ENCODE results near the gene EDC4. TPM values are rescaled to one million over a fixed set of nuclear protein-coding genes. Genes with fewer than 3 reads are reported as not detected.

Gene EDC4
- polyA plus RNA-seq, 2 of the 4 experiments (the other 2 are of a cell fraction): 21.0 to 54.9 TPM

DNA sequence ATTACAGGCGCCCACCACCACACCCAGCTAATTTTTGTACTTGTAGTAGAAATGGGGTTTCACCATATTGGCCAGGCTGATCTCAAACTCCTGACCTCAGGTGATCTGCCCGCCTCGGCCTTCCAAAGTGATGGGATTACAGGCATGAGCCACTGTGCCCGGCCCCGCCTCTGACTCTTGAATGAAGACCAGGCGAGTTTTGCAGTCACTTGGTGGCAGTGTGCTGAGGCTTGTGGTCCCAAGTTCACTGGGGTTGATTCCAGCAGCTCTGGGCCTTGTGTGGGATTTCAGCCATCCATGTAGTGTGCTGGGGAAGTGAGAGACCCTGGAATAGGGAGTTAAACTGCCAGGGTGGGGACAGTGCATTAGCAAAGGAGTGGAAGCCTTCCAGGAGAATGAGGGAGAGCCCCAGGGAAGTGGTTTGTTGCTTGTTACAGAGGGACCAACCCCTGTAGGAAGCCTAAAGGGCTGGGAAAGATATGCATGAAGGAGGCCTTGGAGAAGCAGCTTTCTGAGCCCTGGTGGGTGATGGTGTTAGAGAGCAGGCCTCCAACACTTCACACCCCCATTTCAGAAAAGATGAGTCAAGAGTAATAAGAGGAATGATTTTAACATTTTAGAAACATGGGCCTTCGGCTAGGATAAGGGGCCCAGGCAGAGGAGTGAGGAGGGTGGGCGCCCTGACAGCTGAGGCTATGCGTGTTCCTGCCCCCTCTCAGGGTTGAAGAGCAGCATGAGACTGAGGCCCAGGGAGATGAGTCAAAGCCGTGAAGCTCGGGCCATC lies 34.7 kb downstream of the EDC4 start:
- ChIA-PET CTCF (interaction anchor here (0.6 to 12.7 kb wide), 11 partner anchors 8 to 336 kb away, joined by 3 to 102 read pairs (median 5); partner anchors contain the start of gene NRN1L), POLR2A (no interaction called here)
- DNase-seq (ENCODE audit: low read depth in 1 of 2, low spot score in 1 of 2) (no peak), FAIRE-seq (no peak), ATAC-seq (peak in 1 of 2 experiments; percentile 20; a peak in 2 of 6 replicates)
- Histone ChIP-seq H3K4me1 (no peaks in the 10 kb centered on the region), H3K4me2 (no peak overlapping the region), H3K9me3 (no peaks in the 10 kb centered on the region), H3K27ac (no peak overlapping the region), H3K4me3 (no peak overlapping the region)
- WGBS (ENCODE audit: missing lambda C conversion rate): 93% methylated on average over 11 of the region's 11 CpGs
- TF ChIP-seq BHLHE40 (IDR thresholded peaks at IDR 0.05; ENCODE audit: low read depth, low read length): no peak
- TF ChIP-seq, protein P1, sequence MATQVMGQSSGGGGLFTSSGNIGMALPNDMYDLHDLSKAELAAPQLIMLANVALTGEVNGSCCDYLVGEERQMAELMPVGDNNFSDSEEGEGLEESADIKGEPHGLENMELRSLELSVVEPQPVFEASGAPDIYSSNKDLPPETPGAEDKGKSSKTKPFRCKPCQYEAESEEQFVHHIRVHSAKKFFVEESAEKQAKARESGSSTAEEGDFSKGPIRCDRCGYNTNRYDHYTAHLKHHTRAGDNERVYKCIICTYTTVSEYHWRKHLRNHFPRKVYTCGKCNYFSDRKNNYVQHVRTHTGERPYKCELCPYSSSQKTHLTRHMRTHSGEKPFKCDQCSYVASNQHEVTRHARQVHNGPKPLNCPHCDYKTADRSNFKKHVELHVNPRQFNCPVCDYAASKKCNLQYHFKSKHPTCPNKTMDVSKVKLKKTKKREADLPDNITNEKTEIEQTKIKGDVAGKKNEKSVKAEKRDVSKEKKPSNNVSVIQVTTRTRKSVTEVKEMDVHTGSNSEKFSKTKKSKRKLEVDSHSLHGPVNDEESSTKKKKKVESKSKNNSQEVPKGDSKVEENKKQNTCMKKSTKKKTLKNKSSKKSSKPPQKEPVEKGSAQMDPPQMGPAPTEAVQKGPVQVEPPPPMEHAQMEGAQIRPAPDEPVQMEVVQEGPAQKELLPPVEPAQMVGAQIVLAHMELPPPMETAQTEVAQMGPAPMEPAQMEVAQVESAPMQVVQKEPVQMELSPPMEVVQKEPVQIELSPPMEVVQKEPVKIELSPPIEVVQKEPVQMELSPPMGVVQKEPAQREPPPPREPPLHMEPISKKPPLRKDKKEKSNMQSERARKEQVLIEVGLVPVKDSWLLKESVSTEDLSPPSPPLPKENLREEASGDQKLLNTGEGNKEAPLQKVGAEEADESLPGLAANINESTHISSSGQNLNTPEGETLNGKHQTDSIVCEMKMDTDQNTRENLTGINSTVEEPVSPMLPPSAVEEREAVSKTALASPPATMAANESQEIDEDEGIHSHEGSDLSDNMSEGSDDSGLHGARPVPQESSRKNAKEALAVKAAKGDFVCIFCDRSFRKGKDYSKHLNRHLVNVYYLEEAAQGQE (IDR thresholded peaks at IDR 0.05): no peak
- no peak for TF ChIP-seq FOSB (CRISPR knock-in tag; IDR thresholded peaks at IDR 0.05)
- TF ChIP-seq POLR2A (IDR thresholded peaks at IDR 0.05; ENCODE audit: low read length): no peak
- TF ChIP-seq, protein P2, sequence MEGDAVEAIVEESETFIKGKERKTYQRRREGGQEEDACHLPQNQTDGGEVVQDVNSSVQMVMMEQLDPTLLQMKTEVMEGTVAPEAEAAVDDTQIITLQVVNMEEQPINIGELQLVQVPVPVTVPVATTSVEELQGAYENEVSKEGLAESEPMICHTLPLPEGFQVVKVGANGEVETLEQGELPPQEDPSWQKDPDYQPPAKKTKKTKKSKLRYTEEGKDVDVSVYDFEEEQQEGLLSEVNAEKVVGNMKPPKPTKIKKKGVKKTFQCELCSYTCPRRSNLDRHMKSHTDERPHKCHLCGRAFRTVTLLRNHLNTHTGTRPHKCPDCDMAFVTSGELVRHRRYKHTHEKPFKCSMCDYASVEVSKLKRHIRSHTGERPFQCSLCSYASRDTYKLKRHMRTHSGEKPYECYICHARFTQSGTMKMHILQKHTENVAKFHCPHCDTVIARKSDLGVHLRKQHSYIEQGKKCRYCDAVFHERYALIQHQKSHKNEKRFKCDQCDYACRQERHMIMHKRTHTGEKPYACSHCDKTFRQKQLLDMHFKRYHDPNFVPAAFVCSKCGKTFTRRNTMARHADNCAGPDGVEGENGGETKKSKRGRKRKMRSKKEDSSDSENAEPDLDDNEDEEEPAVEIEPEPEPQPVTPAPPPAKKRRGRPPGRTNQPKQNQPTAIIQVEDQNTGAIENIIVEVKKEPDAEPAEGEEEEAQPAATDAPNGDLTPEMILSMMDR (IDR thresholded peaks at IDR 0.05): no peak
- TF ChIP-seq KDM1A (IDR thresholded peaks at IDR 0.05; ENCODE audit: low read depth): no peak
- TF ChIP-seq ZC3H11A (IDR thresholded peaks at IDR 0.05): no peak
- TF ChIP-seq CEBPB (IDR thresholded peaks at IDR 0.05): no peak
- no peak for TF ChIP-seq RFX5 (IDR thresholded peaks at IDR 0.05)
- TF ChIP-seq FOSL2 (IDR thresholded peaks at IDR 0.05): no peak
- TF ChIP-seq FOSL2 (CRISPR knock-in tag; IDR thresholded peaks at IDR 0.05): no peak
- TF ChIP-seq RAD21 (conservative IDR thresholded peaks at IDR 0.05 in 1 of 2, IDR thresholded peaks at IDR 0.05 in 1 of 2): no peak
- no peak for TF ChIP-seq RCOR1 (IDR thresholded peaks at IDR 0.05; ENCODE audit: low read depth, low read length)
- no peak for TF ChIP-seq MYC (IDR thresholded peaks at IDR 0.05; ENCODE audit: borderline replicate concordance, low read length)
- TF ChIP-seq, protein P3, sequence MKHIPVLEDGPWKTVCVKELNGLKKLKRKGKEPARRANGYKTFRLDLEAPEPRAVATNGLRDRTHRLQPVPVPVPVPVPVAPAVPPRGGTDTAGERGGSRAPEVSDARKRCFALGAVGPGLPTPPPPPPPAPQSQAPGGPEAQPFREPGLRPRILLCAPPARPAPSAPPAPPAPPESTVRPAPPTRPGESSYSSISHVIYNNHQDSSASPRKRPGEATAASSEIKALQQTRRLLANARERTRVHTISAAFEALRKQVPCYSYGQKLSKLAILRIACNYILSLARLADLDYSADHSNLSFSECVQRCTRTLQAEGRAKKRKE (CRISPR knock-in tag; IDR thresholded peaks at IDR 0.05; ENCODE audit: low read depth): no peak
- TF ChIP-seq, protein P4, sequence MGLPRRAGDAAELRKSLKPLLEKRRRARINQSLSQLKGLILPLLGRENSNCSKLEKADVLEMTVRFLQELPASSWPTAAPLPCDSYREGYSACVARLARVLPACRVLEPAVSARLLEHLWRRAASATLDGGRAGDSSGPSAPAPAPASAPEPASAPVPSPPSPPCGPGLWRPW (IDR thresholded peaks at IDR 0.05): no peak
- TF ChIP-seq HOXB13 (CRISPR knock-in tag; IDR thresholded peaks at IDR 0.05; ENCODE audit: low read depth): no peak
- TF ChIP-seq HOXA7 (CRISPR knock-in tag; IDR thresholded peaks at IDR 0.05): no peak
- no peak for TF ChIP-seq SREBF2 (IDR thresholded peaks at IDR 0.05)

Data from A549 (cell line).